IPS-NIHi7 (cell line): ENCODE data around the gene DCAF15.
"Not testable (repeated sequence)": the region's sequence is repeated elsewhere in the genome, so short reads cannot be mapped to it uniquely, and the experiment has no call there.

Source experiments
- DNase-seq: peaks from one replicate; pipeline ENCODE4 v3.0.0; 2012; ENCODE audit warnings: mixed read lengths; ENCODE audit errors: extremely low spot score

Gene DCAF15, protein sequence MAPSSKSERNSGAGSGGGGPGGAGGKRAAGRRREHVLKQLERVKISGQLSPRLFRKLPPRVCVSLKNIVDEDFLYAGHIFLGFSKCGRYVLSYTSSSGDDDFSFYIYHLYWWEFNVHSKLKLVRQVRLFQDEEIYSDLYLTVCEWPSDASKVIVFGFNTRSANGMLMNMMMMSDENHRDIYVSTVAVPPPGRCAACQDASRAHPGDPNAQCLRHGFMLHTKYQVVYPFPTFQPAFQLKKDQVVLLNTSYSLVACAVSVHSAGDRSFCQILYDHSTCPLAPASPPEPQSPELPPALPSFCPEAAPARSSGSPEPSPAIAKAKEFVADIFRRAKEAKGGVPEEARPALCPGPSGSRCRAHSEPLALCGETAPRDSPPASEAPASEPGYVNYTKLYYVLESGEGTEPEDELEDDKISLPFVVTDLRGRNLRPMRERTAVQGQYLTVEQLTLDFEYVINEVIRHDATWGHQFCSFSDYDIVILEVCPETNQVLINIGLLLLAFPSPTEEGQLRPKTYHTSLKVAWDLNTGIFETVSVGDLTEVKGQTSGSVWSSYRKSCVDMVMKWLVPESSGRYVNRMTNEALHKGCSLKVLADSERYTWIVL

DNA sequence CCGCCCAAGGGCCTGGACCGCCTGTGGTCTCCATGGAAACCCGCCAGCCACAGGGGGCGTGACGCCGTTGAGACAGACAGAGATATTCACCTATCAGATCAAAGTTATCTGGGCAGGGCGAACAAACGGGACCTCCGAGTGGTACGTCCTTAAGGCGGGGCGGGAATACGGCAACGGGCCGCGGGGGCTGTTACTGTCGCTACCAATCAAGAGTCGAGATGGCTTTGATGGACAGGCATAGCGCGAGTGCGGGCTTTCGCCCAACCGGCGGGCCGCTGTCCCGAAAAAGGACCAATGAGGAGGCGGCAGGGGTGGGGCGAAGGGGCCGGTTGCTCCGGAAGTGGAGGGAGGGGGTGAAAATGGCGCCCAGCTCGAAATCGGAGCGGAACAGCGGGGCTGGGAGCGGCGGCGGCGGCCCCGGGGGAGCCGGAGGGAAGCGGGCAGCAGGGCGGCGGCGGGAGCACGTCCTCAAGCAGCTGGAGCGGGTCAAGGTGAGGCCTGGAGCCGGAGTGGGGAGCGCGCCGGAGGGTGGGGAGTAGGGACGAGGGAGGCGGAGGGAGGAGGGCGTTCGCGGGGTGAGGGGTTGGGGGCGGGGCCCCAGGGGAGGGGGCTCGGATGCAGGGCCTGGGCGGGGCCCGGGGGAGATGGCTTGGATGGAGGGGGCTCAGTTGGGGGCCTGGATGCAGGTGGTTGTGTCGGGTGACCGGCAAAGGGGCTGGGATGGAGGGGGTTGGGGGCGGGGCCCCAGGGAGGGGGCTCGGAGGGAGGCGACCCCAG lies at the start of gene DCAF15:
Gene DCAF15, plus strand, starts transcription at position 356 of the 777 bp plus-strand sequence. Its CDS starts 4 bp downstream, at position 360.
- DNase-seq, result peak; percentile 100

DNA sequence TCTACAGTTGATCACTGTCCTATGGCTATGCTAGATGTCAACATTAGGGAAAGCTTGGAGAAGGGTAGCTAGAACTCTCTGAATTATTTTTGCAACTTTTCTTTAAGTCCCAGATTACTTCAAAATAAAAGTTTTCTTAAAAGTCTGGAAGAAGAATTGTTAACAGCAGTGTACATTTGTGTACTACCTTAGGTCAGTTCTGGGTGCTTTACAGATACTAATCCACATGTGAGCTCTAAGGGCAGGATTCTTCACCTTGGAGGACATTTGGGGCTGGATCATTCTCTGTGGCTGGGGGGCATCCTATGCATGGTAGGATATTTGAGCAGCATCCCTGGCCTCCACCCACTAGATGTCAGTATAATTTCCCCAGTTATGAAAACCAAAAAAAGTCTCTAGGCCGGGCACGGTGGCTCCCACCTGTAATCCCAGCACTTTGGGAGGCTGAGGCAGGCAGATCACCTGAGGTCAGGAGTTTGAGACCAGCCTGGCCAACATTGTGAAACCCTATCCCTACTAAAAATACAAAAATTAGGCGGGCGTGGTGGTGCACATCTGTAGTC lies 49.2 kb upstream of the DCAF15 start:
- DNase-seq, result no peak

DNA sequence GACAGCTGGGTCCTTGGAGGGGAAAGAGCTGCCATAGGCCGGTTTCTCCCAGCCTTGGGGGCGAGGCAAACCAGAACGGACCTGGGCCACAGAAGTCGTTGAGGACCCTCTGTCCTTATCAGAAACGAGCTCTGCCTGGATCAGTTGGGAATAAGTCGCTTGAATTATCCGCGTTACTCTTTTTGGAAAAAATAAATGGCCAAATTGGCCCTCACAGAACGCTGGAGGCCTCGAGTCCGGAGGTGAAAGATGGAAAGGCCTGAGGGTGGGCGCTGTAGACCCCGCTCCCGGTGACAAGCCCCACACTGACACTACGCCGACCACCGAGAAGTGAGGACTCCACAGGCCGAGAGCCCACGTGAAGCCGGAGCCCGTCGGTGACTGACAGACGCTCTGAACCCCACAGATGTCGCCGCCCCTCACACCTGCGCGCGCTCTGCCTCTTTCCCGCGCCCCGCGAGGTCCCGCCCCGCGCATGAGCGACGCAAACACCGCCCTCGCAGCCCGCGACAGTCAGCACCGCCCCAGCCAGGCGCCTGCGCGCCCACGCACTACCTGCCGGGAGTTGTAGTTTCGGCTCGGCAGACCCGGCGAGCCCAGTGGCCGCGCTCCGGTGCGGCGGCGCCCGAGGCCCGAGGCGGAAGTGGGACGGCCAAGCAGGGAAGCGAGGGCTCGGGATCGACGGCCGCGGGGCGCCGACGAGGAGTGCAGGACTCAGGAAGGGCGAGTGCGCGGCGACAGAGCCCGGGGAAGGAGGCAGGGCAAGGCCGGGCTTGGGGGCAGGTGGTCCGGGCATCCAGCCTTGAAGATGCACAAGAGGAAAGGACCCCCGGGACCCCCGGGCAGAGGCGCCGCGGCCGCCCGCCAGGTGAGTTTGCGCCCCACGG lies 46.4 kb upstream of the DCAF15 start, which contains the start of the genes BRME1 and CC2D1A:
Gene BRME1, minus strand, starts transcription at position 484 of the 887 bp plus-strand sequence. CDS start 1,225 bp downstream, outside the sequence.
Gene CC2D1A, plus strand, starts transcription at position 568 of the 887 bp plus-strand sequence. Its CDS starts 241 bp downstream, at position 809.
- DNase-seq, result peak; percentile 99

DNA sequence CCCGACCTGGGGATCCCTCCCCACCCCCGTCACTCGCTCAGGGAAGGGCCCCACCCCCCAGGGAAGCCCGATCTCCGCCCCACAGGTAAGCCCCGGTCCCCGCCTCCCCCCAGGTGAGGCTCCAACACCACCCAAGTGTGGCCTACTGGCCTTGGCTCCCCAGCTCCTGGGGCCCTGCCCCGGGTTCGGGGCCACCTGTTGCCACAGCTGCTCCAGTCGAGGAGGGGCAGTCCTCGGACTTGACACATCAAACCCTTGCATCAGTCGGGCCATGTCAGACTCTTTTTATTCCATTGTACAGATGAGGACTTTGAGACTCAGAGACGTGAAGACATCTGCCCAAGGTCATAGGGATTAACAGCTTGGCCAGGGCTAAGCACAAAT lies 45.8 kb upstream of the DCAF15 start:
- no peak for DNase-seq

DNA sequence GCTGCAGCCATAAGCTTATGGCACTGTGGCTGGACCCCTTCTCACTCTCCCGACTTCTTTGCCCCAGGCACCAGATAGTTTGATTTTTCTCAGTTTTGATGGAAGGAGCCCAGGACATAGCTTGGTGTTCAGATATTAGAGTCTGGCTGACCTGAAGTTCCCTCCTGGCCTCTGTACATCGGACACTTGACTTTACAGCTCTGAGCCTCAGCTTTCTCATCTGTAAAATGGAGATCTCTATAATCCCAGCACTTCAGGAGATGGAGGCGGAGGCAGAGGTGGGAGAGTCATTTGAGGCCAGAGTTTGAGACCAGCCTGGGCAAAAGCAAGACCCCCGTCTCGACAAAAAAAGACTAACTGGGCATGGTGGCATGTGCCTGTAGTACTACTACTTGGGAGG lies 45.4 kb upstream of the DCAF15 start:
- no peak for DNase-seq

DNA sequence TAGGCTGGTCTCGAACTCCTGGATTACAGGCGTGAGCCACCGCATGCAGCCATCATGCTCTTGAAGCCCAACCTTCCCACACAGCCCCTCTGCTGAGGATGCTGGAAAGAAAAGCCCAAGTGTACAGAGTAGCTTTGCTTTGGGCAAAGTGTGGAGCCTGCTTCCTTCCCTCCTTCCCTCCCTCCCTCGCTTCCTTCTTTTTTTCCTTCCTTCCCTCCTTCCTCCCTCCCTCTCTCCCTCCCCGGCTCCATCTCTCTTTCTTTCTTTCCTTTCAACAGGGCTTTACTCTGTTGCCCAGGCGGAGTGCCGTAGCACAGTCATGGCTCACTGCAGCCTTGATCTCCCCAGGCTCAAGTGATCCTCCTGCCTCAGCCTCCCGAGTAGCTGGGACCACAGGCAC lies 43.6 kb upstream of the DCAF15 start:
- DNase-seq, result no peak

DNA sequence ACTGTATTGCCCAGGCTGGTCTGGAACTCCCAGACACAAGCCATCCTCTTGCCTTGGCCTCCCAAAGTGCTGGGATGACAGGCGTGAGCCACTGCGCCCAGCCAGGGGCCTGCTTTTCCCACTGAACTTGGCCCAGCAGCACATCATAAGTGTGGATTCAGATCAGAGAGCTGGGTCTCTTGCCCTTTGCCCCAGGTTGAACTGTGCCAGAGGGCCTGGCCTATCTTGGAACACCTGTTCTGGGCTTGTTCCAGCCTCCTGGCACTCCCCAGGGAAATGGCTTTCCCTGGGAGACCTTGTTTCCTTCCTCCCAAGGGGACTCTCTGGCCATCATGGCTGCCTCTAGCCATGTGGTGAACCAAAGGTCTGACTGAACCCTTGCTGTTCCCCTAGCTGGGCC lies 42.9 kb upstream of the DCAF15 start:
- DNase-seq, result no peak

DNA sequence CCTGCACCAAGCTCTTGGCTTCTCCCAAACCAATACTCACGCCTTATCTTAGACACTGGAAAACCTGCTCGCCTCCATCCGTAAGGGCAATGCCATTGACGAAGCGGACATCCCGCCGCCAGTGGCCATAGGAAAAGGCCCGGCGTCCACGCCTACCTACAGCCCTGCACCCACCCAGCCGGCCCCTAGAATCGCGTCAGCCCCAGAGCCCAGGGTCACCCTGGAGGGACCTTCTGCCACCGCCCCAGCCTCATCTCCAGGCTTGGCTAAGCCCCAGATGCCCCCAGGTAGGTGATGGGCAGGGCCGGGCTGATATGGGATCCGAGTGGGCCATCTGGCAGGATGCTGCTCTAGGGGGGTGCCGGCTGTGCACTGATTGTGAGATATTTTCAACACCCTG lies 39.0 kb upstream of the DCAF15 start:
- DNase-seq, result no peak

DNA sequence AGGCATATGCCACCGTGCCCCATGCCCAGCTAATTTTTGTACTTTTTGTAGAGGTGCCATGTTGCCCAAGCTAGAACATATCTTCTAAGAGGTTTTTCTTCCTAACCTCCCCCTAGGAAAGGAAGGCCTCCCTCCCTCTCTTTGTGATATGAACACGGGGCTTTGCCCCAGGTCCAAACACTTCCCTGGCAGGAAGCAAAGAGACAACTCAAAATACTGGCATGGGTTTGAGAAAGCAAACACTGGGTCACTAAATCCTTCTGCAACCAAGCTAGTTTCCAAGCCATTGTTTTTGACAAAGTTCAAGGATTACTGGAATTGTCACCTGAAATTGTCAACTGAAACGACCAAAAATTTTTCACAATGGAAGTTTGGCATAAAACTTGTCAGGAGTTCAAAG lies 37.5 kb upstream of the DCAF15 start:
- no peak for DNase-seq

DNA sequence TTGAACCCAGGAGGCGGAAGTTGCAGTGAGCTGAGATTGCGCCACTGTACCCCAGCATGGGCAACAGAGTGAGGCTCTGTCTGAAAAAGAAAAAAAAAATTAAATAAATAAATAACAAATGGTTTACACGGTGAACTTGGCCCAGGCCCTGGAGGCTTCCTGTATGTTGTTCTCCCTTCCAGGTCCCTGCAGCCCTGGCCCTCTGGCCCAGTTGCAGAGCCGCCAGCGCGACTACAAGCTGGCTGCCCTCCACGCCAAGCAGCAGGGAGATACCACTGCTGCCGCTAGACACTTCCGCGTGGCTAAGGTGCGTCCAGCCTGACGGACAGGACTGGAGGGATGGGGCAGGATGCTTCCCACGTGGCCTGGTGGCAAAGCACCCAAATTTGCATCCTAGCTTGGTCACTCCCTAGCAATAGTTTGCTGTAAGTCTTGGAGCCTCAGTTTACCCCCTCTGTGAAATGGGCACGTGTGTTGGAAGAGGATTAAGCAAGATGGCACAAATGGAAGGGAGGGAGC lies 34.4 kb upstream of the DCAF15 start:
- no peak for DNase-seq

DNA sequence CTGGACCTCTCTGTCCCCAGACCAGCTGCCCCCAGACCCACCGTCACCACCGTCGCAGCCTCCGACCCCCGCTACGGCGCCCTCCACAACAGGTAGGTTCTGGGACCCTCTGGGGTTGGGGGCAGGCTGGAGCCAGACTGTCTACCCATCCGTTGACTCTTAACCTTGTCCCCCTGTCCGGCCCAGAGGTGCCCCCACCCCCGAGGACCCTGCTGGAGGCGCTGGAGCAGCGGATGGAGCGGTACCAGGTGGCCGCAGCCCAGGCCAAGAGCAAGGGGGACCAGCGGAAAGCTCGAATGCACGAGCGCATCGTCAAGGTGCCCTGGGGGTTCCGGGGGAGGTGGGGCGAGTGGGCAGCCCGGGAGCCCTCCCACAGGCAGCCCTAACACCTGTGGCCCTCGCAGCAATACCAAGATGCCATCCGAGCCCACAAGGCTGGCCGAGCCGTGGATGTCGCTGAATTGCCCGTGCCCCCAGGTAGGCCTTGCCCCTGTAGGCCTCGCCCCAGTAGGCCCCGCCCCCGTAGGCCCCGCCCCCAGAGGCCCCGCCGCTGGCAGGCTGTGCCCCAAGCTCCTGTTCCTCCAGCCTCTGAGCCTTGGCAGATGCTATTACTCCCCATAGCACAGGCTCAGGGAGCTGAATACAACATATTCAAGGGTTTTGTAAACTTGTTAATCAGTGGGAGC lies 33.4 kb upstream of the DCAF15 start:
- peak; percentile 70 for DNase-seq

DNA sequence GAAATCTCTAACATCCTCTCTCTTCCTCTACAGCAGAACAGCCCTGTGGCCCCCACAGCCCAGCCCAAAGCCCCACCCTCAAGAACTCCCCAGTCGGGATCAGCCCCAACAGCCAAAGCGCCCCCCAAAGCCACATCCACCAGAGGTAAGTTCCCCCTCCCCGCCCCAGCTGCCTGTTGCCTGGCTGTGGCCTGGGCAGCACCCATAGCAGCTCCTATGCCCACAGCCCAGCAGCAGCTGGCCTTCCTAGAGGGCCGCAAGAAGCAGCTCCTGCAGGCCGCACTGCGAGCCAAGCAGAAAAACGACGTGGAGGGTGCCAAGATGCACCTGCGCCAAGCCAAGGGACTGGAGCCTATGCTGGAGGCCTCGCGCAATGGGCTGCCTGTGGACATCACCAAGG lies 31.8 kb upstream of the DCAF15 start:
- DNase-seq, result no peak

DNA sequence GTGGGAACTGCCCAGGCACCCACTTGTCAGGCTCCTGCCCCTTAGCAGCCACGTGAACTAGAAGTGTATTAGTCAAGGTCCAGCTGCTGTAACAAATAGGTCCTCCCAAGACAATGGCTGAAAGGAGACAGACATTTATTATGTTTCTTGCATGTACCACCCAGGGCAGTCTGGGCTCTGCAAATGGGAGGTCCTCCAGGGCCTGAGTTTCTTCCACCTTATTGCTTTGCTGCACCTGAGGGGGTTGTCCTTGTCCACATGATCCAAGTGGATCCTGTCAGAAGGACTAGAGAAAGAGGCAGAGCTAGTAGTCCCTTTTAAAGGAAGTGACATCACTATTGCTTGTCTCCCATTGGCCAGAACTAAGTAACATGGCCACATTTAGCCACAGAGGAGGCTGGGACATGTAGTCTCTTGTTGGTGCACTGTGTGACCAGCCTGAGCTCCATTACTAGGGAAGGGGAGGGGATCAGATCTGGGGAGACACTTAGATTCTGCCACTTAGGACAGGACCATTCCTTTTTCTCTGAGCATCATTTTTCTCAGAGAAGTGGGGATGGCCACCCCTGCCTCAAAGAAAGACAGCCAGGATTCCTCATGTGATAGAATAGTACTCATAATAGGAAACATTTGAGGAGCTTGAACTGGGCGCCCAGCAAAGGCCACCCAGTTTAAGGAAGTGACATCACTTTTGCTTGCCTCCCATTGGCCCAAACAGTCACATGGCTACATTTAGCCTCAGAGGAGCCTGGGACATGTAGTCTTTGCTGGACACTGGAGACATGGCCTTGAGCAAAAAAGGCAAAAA lies 31.2 kb upstream of the DCAF15 start:
- DNase-seq, result peak; percentile 61

DNA sequence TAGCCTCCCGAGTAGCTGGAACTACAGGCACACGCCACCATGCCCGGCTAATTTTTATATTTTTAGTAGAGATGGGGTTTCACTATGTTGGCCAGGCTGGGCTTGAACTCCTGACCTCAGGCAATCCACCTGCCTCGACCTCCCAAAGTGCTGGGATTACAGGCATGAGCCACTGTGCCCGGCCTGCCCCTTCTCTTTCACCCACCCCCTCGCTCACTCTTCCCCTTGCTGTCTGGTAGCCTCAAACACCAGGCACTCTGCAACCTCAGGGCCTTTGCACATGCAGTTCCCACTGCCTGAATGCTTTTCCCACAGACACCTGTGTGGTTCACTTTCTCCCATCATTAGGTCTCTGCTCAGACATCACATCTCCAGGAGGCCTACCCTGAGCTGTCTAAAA lies 30.2 kb upstream of the DCAF15 start:
- DNase-seq, result not testable (repeated sequence)

DNA sequence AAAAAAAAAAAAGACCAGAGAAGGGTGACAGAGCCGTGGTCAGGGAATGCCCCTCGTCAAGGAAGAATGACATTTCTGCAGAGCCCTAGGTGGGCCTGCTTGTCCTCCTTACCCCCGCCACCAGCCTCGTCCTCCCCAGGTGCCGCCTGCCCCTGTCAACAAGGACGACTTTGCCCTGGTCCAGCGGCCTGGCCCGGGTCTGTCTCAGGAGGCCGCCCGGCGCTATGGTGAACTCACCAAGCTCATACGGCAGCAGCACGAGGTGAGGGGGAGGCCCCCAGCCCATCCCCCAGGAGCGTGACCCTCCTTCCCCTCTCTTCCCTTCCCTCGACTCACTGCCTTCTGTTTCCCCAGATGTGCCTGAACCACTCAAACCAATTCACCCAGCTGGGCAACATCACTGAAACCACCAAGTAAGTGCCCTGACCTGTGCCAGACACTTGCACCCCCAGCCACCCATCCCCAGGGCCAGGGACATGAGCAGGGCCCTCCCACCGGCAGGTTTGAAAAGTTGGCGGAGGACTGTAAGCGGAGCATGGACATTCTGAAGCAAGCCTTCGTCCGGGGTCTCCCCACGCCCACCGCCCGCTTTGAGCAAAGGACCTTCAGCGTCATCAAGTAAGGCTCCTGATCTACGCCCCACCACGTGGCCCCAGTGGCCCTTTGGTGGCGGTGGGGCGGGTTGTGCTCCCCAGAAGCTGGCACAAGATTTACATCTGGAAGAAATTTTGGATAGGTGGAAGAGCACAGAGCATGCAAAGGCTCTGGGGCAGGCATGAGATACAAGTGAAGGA lies 28.9 kb upstream of the DCAF15 start:
- DNase-seq, result peak; percentile 3

DNA sequence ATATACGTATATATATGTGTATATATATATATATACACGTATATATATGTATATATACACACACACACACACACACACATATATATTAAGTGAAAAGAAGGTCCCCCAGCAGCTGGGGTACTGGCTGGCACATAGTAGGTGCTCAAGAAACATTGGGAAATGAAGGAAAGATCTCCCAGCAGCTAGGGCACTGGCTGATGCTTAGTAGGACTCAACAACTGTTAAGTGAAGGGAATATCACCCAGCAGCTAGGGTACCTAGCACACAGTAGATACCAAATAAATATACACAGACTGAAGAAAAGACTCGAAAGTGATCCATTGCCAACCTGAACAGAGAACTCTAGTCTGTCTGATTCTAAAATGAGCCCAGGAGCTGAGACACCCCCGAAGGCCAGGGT lies 26.3 kb upstream of the DCAF15 start:
- DNase-seq, result no peak

DNA sequence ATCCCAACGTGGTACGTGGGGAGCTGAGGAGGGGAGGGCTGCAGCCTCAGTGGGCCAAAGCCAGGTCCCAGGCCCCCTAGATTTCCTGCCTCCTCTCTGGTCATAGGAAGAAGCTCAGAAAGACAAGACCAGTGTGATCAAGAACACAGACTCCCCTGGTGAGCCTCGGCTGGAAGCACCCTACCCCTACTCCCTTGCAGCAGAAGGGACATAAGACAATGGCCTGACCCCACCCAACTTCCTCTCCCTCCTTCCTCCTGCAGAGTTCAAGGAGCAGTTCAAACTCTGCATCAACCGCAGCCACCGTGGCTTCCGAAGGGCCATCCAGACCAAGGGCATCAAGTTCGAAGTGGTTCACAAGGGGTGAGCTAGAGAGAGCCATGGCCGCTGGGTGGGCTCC lies 25.6 kb upstream of the DCAF15 start:
- DNase-seq, result no peak

DNA sequence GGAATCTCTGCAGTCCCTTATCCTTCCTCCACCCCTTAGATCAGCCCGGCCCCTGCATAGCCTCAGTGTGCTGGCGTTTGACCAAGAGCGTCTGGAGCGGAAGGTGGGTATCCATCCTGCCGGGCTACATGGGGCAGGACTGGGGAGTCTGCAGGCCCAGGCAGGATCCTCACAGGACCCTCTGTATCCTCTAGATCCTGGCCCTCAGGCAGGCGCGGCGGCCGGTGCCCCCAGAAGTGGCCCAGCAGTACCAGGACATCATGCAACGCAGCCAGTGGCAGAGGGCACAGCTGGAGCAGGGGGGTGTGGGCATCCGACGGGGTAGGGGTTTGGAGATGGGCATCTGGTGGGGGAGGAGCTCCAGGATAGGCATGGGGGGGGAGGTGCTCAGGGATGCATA lies 23.0 kb upstream of the DCAF15 start:
- DNase-seq, result peak; percentile 10

DNA sequence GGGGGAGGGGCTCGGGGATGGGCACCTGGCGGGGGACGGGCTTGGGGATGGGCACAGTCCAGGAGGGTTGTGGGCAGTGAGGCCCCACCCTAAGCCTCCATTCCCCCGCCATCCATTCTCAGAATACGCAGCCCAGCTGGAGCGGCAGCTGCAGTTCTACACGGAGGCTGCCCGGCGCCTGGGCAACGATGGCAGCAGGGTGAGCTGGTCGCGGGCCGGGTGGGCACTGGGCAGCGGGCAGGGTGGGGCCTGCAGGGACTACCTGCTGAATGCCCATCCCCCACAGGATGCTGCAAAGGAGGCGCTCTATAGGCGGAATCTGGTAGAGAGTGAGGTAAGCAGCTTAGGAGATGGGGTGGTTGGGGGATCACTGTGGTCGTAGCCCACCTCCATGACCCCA lies 22.4 kb upstream of the DCAF15 start:
- DNase-seq, result peak; percentile 14
